HAP-1 (cell line): ENCODE data around the gene HOXD1.

ENCODE experiments used
- DNase-seq, 2 experiments: peaks; one replicate each; pipeline ENCODE4 v3.0.0-alpha.2; 2016 to 2020; ENCODE audit warnings: low spot score in 2 of 2
- H3K27me3 ChIP-seq: fragments of 250-450 bp; sonication (Bioruptor Pico); 2 replicates; pipeline ENCODE4 v1.5.1; 2020; ENCODE audit warnings: low read depth, mild to moderate bottlenecking, moderate library complexity
- H3K36me3 ChIP-seq: fragments of 250-450 bp; sonication (Bioruptor Pico); replicated peaks from 2 replicates; pipeline ENCODE4 v1.5.1; 2020; ENCODE audit warnings: mild to moderate bottlenecking
- H3K4me1 ChIP-seq: fragments of 250-450 bp; sonication (Bioruptor Pico); 2 replicates; pipeline ENCODE4 v1.5.1; 2020; ENCODE audit warnings: mild to moderate bottlenecking
- H3K4me3 ChIP-seq: fragments of 250-450 bp; sonication (Bioruptor Pico); 2 replicates; pipeline ENCODE4 v1.5.1; 2020; ENCODE audit warnings: mild to moderate bottlenecking, moderate library complexity
- H3K9me3 ChIP-seq: fragments of 250-450 bp; sonication (Bioruptor Pico); 2 replicates; pipeline ENCODE4 v1.5.1; 2020; ENCODE audit warnings: mild to moderate bottlenecking, moderate library complexity
- in situ Hi-C: fragments of 300-500 bp; cut with MboI; formaldehyde crosslinking; loops from 3 replicates; pipeline ENCODE4 v1.14.3; 2020; ENCODE audit warnings: low sequenced_read_pairs, inconsistent platforms, mixed read lengths

HOXD1 gene

GRCh38 chr2:176149481-176149938 lies 39.0 kb upstream of the HOXD1 start:
- in situ Hi-C loops = no loop called here
- H3K9me3 ChIP-seq = no peaks in the 10 kb centered on the region
- DNase-seq = no peak
- H3K36me3 ChIP-seq = peaks cover 8% of the 10 kb centered on the region; the same call in 1 of the 2 replicates
- H3K4me1 ChIP-seq = peaks cover 9% of the 10 kb centered on the region
- no peaks in the 10 kb centered on the region for H3K27me3 ChIP-seq
- no peak overlapping the region for H3K4me3 ChIP-seq

DNA sequence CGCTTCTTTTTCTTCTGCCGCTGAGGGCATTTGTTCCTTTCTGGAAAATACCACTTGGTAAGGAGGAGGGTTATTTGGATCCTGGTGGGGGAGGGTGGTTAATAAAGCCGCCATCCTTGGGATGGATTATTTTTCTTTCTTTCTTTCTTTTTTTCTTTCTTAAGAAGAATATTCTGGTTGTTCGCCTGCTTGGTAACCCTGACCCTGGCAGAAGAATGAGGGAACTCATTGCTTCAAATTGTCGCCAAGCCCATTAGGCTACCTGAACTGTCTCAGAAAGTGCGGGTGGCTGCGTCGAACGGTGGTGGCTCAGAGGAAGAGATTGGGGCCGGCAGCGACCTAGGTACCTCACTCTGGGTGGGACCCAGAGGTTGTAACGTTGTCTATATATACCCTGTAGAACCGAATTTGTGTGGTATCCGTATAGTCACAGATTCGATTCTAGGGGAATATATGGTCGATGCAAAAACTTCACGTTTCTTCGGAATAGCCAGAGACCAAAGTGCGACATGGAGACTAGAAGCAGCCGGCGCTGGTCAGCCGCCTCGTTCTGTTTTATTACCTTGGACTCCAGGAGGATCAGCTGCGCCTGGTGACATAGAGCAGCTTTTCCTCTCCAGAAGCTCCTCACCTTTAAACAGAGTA lies 38.4 kb upstream of the HOXD1 start:
- in situ Hi-C loops = no loop called here

DNA sequence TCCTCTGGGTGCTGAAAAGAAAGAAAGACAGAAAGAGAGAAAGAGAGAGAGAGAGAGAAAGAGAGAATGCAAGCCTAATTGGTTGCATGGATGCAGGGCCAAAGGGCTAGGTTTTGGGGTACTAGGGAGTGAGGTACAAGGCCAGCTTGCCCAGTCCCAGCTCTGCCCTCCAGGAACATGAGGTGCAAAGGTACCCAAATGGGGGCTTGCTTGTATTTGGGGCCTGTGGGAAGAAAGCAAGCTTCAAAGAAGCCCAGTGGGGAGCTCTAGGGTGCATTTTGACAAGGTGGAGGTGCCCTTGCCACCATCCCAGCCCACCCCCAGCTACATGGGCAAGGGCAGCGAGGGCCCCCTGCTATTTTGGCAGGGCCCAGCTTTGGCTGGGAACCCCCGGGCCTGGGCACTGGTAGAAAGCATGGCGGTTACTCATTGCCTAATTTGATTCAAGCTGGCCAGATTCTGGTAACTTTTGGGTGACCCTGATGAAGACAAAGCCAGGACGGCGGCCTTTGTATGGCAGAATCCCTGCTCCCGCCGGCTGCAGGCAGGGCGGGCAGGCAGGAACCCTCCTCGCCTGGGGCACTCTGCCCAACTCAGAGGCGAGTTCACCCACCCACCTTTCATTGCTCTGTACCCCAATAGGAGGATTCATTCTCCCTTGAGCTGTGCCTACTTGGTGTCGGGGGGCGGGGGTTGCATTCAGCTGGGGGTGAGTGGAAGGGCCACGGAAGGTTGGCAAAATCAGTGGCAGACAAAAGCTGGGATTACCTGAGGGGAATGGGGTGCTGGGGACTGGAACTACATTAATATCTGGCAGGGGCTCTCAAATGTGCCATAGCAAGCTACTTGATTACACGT lies 37.7 kb upstream of the HOXD1 start:
- H3K9me3 ChIP-seq = no peaks in the 10 kb centered on the region

More for the DNA sequence above, 38.4 kb upstream of the HOXD1 start:
- H3K27me3 ChIP-seq = no peaks in the 10 kb centered on the region
- H3K9me3 ChIP-seq = no peaks in the 10 kb centered on the region
- peaks cover 9% of the 10 kb centered on the region for H3K4me1 ChIP-seq
- DNase-seq = no peak
- no peak overlapping the region for H3K4me3 ChIP-seq
- H3K36me3 ChIP-seq = peaks cover 8% of the 10 kb centered on the region; the same call in 1 of the 2 replicates

DNA sequence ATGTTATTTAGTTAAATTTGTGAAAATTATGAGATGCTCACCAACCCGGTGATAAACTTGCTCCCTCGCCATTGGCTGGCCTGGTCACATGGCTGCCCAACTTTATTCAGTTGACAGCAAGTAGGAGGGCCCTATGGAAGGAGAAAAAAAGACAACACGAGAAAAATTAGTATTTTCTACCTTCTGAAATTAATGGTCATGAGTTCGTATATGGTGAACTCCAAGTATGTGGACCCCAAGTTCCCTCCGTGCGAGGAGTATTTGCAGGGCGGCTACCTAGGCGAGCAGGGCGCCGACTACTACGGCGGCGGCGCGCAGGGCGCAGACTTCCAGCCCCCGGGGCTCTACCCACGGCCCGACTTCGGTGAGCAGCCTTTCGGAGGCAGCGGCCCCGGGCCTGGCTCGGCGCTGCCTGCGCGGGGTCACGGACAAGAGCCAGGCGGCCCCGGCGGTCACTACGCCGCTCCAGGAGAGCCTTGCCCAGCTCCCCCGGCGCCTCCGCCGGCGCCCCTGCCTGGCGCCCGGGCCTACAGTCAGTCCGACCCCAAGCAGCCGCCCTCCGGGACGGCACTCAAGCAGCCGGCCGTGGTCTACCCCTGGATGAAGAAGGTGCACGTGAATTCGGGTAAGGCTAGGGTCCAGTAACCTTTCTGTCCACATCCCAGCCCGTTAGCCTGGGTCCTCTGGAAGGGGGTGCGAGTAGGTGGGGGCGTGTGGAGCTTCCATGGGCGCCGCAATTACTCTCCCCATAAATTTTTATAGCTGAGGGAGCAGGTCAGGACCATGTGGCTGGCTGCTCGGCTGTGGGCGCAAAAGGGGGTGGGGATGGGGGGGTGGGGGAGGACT lies 36.8 kb upstream of the HOXD1 start, which contains the start of gene HOXD4:
HOXD4 (plus strand) TSS at position 109 of the 846 bp plus-strand sequence; CDS start at position 193, 84 bp downstream.
- Histone ChIP-seq H3K9me3 (no peaks in the 10 kb centered on the region), H3K27me3 (no peaks in the 10 kb centered on the region)

More for the DNA sequence above, 37.7 kb upstream of the HOXD1 start:
- Histone ChIP-seq H3K27me3 (no peaks in the 10 kb centered on the region), H3K4me1 (peaks cover 10% of the 10 kb centered on the region), H3K4me3 (no peak overlapping the region), H3K36me3 (peaks cover 7% of the 10 kb centered on the region; the same call in 1 of the 2 replicates)
- DNase-seq = no peak
- in situ Hi-C loops = no loop called here

GRCh38 chr2:176152350-176153181 lies 35.9 kb upstream of the HOXD1 start:
- Histone ChIP-seq H3K4me1 (peaks cover 9% of the 10 kb centered on the region), H3K4me3 (no peak overlapping the region), H3K36me3 (peaks cover 5% of the 10 kb centered on the region; the same call in 1 of the 2 replicates), H3K9me3 (no peaks in the 10 kb centered on the region), H3K27me3 (no peaks in the 10 kb centered on the region)
- in situ Hi-C loops = no loop called here
- DNase-seq = no peak

More for the DNA sequence above, 36.8 kb upstream of the HOXD1 start, which contains the start of gene HOXD4:
- in situ Hi-C loops = no loop called here
- H3K4me1 ChIP-seq = peaks cover 3% of the 10 kb centered on the region
- H3K36me3 ChIP-seq = peaks cover 5% of the 10 kb centered on the region; the same call in 1 of the 2 replicates
- no peak within 1 kb of the TSS for H3K4me3 ChIP-seq
- no peak for DNase-seq

DNA sequence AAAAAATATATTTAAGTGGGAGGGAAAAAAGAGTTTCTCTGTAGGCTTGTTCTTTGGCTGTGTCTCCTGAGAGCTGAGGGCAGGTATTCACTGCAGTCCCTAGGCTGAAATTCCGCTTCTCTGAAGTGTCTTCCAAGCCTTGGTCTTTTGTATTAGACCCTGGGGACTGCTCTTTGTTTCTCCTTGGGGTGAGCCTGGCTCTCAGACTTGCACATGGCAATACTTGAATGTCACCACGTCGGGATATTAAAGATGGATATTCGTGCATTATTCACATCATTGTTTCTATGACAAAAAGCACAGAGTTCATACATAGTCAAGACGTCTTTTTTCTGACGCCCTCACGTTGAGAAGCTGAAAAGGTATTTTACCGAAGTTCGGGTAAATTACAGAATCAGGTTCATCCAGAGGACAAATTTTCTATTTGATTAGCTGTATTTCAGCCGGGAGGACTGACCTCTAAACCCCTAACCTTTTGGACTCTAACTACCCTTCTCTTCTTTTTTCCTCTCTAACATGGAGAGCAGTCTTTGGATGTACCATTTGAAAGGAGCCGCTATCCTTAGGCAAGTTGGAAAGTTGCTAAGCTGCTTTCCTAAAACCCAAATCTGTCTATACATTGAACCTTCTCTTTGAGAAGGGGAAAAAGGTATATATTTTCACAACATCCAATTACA lies 33.8 kb upstream of the HOXD1 start:
- in situ Hi-C loops = no loop called here
- no peak for DNase-seq
- no peaks in the 10 kb centered on the region for H3K27me3 ChIP-seq

DNA sequence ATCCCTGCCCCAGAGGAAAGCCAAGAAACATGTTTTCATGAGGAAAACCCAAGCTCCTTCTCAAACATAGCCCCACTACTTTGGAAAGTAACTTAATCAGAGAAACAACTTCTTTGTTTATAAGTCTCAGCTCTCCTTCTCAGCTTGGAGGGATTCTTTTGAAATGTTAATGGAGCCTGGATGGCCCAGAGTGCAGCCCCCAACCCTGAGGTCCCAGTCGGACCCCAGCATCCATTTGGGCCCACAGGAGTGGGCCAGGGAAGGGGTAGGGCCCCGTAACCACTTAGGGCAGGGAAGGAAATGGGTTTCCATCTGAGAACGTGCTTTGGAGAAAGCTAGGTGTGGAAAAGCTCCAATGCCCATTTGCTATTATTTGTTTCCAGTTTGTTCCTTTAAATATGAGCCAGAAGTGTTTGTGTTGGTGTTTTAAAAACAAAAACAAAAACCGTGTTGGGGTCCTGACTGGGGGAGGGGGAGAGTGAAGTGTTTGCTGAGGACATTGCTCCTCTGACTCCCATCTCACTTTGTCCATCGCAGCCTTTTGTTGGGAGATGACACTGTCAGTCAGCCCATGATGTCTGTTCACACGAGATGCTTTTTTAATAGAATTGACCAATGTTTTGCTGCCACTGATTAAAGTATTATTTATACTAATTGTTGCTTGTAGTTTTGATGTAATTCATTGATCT lies 33.0 kb upstream of the HOXD1 start:
- no peaks in the 10 kb centered on the region for H3K27me3 ChIP-seq
- no peak overlapping the region for H3K4me3 ChIP-seq
- no peaks in the 10 kb centered on the region for H3K9me3 ChIP-seq

More for the DNA sequence above, 33.8 kb upstream of the HOXD1 start:
- Histone ChIP-seq H3K4me3 (no peak overlapping the region), H3K9me3 (no peaks in the 10 kb centered on the region), H3K4me1 (peaks cover 16% of the 10 kb centered on the region), H3K36me3 (peaks cover 5% of the 10 kb centered on the region; the same call in 1 of the 2 replicates)

DNA sequence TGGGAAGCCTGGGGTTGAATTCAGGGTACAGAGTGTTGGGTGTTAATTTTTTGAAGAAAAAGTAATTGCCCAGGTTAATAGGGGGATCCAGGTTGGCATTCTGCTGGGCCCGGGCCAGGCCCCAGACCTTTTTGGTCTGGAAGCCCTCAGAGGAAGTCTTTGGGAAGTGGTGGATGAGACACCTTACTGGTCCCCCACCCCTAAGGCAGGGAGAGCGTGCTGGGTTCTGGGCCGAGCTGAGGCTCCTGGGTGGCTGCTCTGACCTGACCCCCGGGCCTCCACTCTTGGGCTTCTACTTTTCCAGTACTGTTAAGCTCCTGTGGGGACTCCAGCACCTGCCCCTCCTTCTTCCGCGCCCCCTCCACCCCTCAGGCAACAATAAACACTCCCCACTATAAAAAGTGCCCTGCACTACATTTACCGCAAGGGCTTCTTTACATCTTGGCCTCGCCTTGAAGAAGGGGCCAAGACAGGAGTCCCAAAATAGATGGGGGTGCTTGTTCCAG lies 32.1 kb upstream of the HOXD1 start:
- H3K9me3 ChIP-seq = no peaks in the 10 kb centered on the region; the same call in 1 of the 2 replicates
- H3K4me3 ChIP-seq = no peak overlapping the region
- in situ Hi-C loops = no loop called here
- H3K36me3 ChIP-seq = peaks cover 5% of the 10 kb centered on the region; the same call in 1 of the 2 replicates
- peaks cover 16% of the 10 kb centered on the region for H3K4me1 ChIP-seq
- H3K27me3 ChIP-seq = no peaks in the 10 kb centered on the region
- no peak for DNase-seq

More for the DNA sequence above, 33.0 kb upstream of the HOXD1 start:
- peaks cover 5% of the 10 kb centered on the region; the same call in 1 of the 2 replicates for H3K36me3 ChIP-seq
- in situ Hi-C loops = no loop called here
- DNase-seq = no peak
- peaks cover 16% of the 10 kb centered on the region for H3K4me1 ChIP-seq

DNA sequence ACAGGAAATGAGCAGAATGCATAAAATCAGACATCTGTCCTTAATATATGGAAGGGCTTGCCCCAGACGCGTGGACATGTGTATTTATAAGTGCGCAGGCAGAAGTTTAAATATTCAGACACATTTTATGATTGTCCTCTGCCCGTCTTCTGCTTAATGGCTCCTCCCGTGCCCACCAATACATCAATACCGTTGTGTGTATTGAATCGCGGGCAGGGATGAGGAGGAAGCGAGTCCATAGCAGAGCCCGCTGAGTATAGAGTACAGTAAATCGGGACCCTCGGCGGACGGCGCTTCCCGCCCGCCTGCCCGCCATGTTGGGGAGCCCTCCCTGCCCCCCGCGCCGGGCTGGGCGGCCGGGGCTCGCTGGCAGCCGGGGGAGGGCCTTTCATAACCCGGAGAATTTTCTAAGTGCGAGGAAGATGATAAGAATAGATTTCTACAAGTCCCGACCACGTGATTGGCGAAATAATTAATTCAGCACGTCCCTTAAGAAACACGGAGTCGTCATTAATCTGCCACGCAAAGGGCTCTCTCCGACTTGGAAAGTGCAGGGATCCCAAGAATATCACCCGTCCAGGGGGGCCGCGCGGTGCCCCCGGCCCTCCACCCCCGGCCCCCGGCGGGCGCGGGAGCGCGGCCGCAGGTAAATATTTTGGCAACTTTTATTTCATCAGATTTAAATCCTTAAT lies 31.5 kb upstream of the HOXD1 start, which contains the start of gene HOXD3:
HOXD3 (plus strand) TSS at position 501 of the 692 bp plus-strand sequence. CDS start 11,808 bp downstream, outside the sequence.
- Histone ChIP-seq H3K4me3 (peak within 1 kb of the TSS; percentile 31), H3K9me3 (no peaks in the 10 kb centered on the region; the same call in 1 of the 2 replicates), H3K27me3 (no peaks in the 10 kb centered on the region)

GRCh38 chr2:176157499-176158185 lies 30.8 kb upstream of the HOXD1 start:
- H3K4me1 ChIP-seq = peaks cover 16% of the 10 kb centered on the region
- in situ Hi-C loops = no loop called here
- no peaks in the 10 kb centered on the region for H3K27me3 ChIP-seq
- no peaks in the 10 kb centered on the region; the same call in 1 of the 2 replicates for H3K9me3 ChIP-seq
- peaks cover 5% of the 10 kb centered on the region; the same call in 1 of the 2 replicates for H3K36me3 ChIP-seq
- peak; percentile 90 to 93 for DNase-seq
- peak overlapping the region; percentile 31 for H3K4me3 ChIP-seq

More for the DNA sequence above, 31.5 kb upstream of the HOXD1 start, which contains the start of gene HOXD3:
- no peak for DNase-seq
- peaks cover 16% of the 10 kb centered on the region for H3K4me1 ChIP-seq
- peaks cover 5% of the 10 kb centered on the region; the same call in 1 of the 2 replicates for H3K36me3 ChIP-seq
- in situ Hi-C loops = no loop called here
